Measurements from ENCODE around the gene ALG13.

Gene ALG13

DNA sequence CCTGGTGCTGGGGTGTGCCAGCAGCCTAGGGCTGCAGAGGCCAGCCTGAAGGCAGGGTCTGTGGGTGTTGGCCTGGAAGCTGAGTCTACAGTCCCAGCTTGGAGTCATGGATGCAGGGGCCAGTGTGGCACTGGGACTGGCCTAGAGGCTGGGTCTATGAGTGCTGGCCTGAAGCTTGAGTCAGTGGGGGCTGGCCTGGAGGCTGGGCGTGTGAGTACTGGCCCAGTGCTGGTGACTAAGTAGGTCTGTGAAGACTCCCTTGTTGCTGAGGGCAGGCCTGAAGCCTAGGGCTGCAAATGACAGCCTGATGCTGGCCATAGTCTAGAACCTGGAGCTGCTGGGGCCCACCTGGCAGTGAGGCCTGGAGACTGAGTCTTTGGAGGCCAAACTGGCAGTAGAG, 31.3 kb upstream of the ALG13 start:
- no peak overlapping the region for H3K27ac ChIP-seq (replicated peaks)
- H3K27me3 ChIP-seq (ENCODE audit: insufficient read depth, poor library complexity, severe bottlenecking): no peaks in the 10 kb centered on the region
- no peak for DNase-seq (ENCODE audit: low read depth in 1 of 2, low spot score in 1 of 2)
- no peak overlapping the region for H3K4me3 ChIP-seq (replicated peaks; ENCODE audit: insufficient read depth, low read length)
- TF ChIP-seq POLR2AphosphoS5 (IDR thresholded peaks at IDR 0.05; ENCODE audit: low read depth) (no peak), GABPA (IDR thresholded peaks at IDR 0.05; ENCODE audit: low read depth) (no peak), SPI1 (IDR thresholded peaks at IDR 0.05; ENCODE audit: borderline replicate concordance, low read depth) (no peak)
- TF ChIP-seq, protein P1, sequence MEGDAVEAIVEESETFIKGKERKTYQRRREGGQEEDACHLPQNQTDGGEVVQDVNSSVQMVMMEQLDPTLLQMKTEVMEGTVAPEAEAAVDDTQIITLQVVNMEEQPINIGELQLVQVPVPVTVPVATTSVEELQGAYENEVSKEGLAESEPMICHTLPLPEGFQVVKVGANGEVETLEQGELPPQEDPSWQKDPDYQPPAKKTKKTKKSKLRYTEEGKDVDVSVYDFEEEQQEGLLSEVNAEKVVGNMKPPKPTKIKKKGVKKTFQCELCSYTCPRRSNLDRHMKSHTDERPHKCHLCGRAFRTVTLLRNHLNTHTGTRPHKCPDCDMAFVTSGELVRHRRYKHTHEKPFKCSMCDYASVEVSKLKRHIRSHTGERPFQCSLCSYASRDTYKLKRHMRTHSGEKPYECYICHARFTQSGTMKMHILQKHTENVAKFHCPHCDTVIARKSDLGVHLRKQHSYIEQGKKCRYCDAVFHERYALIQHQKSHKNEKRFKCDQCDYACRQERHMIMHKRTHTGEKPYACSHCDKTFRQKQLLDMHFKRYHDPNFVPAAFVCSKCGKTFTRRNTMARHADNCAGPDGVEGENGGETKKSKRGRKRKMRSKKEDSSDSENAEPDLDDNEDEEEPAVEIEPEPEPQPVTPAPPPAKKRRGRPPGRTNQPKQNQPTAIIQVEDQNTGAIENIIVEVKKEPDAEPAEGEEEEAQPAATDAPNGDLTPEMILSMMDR (IDR thresholded peaks at IDR 0.05; ENCODE audit: insufficient read depth, low read length): no peak
- TF ChIP-seq, protein P2, sequence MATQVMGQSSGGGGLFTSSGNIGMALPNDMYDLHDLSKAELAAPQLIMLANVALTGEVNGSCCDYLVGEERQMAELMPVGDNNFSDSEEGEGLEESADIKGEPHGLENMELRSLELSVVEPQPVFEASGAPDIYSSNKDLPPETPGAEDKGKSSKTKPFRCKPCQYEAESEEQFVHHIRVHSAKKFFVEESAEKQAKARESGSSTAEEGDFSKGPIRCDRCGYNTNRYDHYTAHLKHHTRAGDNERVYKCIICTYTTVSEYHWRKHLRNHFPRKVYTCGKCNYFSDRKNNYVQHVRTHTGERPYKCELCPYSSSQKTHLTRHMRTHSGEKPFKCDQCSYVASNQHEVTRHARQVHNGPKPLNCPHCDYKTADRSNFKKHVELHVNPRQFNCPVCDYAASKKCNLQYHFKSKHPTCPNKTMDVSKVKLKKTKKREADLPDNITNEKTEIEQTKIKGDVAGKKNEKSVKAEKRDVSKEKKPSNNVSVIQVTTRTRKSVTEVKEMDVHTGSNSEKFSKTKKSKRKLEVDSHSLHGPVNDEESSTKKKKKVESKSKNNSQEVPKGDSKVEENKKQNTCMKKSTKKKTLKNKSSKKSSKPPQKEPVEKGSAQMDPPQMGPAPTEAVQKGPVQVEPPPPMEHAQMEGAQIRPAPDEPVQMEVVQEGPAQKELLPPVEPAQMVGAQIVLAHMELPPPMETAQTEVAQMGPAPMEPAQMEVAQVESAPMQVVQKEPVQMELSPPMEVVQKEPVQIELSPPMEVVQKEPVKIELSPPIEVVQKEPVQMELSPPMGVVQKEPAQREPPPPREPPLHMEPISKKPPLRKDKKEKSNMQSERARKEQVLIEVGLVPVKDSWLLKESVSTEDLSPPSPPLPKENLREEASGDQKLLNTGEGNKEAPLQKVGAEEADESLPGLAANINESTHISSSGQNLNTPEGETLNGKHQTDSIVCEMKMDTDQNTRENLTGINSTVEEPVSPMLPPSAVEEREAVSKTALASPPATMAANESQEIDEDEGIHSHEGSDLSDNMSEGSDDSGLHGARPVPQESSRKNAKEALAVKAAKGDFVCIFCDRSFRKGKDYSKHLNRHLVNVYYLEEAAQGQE (IDR thresholded peaks at IDR 0.05; ENCODE audit: insufficient replicate concordance, low read depth): no peak

DNA sequence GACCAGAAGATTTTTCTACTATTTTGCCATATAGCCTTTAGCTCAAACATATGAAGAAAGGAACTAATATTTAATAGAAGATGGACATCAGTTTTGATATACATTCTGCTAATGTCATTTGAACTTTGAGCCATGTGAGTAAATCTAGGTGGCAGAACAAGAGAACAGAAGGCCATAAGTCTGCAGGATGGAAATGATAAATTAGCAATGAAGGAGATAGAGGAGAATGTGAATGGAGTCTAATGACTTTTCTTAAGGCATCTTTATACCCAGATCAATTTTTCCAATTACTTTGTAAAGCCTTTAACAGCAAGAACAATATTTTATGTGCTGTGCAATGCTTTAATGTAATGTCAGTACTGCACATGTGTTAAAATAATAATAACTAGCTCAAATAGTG, 30.1 kb upstream of the ALG13 start:
- no peak for DNase-seq (ENCODE audit: low read depth in 1 of 2, low spot score in 1 of 2)
- H3K4me3 ChIP-seq (replicated peaks; ENCODE audit: insufficient read depth, low read length): no peak overlapping the region
- H3K27ac ChIP-seq (replicated peaks): no peak overlapping the region
- TF ChIP-seq SPI1 (IDR thresholded peaks at IDR 0.05; ENCODE audit: borderline replicate concordance, low read depth): no peak
- no peak for TF ChIP-seq GABPA (IDR thresholded peaks at IDR 0.05; ENCODE audit: low read depth)
- TF ChIP-seq, protein P1 (IDR thresholded peaks at IDR 0.05; ENCODE audit: insufficient read depth, low read length): no peak
- no peak for TF ChIP-seq POLR2AphosphoS5 (IDR thresholded peaks at IDR 0.05; ENCODE audit: low read depth)
- TF ChIP-seq, protein P2 (IDR thresholded peaks at IDR 0.05; ENCODE audit: insufficient replicate concordance, low read depth): no peak
- H3K27me3 ChIP-seq (ENCODE audit: insufficient read depth, poor library complexity, severe bottlenecking): no peaks in the 10 kb centered on the region

DNA sequence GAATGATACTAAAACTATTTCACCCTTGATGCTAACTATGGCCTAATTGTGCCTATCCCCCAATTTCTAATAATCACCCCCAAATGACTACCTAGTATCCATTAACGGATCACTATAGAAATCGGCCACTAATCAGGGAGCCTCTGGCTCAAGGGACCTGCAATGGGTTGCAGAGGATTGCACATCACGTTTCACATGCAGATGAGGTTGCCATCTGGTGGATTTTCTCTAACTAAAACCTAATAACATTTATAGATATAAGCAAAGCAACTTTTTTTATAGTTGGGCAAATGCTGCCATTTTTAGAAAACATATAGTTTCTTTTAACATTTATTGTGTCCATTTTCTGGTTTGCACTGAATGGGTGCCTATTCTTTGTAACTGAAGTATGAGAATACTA, 28.3 kb upstream of the ALG13 start:
- Histone ChIP-seq H3K27ac (replicated peaks) (no peak overlapping the region), H3K27me3 (ENCODE audit: insufficient read depth, poor library complexity, severe bottlenecking) (no peaks in the 10 kb centered on the region), H3K4me3 (replicated peaks; ENCODE audit: insufficient read depth, low read length) (no peak overlapping the region)
- DNase-seq (ENCODE audit: low read depth in 1 of 2, low spot score in 1 of 2): peak in 1 of 2 experiments; percentile 3
- TF ChIP-seq GABPA (IDR thresholded peaks at IDR 0.05; ENCODE audit: low read depth) (no peak), SPI1 (IDR thresholded peaks at IDR 0.05; ENCODE audit: borderline replicate concordance, low read depth) (no peak), POLR2AphosphoS5 (IDR thresholded peaks at IDR 0.05; ENCODE audit: low read depth) (no peak)

DNA sequence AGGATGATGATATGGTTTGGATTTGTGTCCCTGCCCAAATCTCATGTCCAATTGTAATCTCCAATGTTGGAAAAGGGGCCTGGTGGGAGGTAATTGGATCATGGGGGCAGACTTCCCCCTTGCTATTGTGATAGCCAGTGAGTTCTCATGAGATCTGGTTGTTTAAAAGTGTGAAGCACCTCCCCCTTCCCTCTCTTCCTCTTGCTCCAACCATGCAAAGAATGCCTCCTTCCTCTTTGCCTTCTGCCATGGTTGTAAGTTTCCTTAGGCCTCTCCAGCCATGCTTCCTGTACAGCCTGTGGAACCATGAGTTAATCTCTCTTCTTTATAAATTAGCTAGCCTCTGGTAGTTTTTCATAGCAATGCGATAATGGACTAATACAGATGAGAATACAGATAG, 19.7 kb upstream of the ALG13 start:
- DNase-seq (ENCODE audit: low read depth in 1 of 2, low spot score in 1 of 2): peak in 1 of 2 experiments; percentile 32
- H3K27me3 ChIP-seq (ENCODE audit: insufficient read depth, poor library complexity, severe bottlenecking): no peaks in the 10 kb centered on the region
- TF ChIP-seq, protein P1 (IDR thresholded peaks at IDR 0.05; ENCODE audit: insufficient read depth, low read length): no peak
- TF ChIP-seq, protein P2 (IDR thresholded peaks at IDR 0.05; ENCODE audit: insufficient replicate concordance, low read depth): no peak
- TF ChIP-seq POLR2AphosphoS5 (IDR thresholded peaks at IDR 0.05; ENCODE audit: low read depth) (no peak), GABPA (IDR thresholded peaks at IDR 0.05; ENCODE audit: low read depth) (no peak), SPI1 (IDR thresholded peaks at IDR 0.05; ENCODE audit: borderline replicate concordance, low read depth) (no peak)
- no peak overlapping the region for H3K4me3 ChIP-seq (replicated peaks; ENCODE audit: insufficient read depth, low read length)
- H3K27ac ChIP-seq (replicated peaks): no peak overlapping the region

Measured in HL-60 (cell line).